SU-DHL-6 (cell line): ENCODE results near the gene USP27X.

Experiments used
- H2AFZ ChIP-seq: fragments of 200-600 bp; sonication (generic); 2 replicates; pipeline ENCODE4 v1.6.1; 2014; ENCODE audit warnings: low read depth, mild to moderate bottlenecking, moderate library complexity, mixed read lengths, antibody characterized with exemption, low read length; ENCODE audit not compliant: severe bottlenecking
- H3F3A ChIP-seq: fragments of 200-600 bp; shearing (Covaris generic); 2 replicates; pipeline ENCODE4 v1.6.0; 2016; ENCODE audit warnings: antibody characterized with exemption, mild to moderate bottlenecking; ENCODE audit not compliant: insufficient read depth
- H3K27ac ChIP-seq: fragments of 200-600 bp; sonication (generic); 2 replicates; pipeline ENCODE4 v1.5.1; 2016; ENCODE audit warnings: low read depth, mild to moderate bottlenecking, low read length, moderate library complexity, mixed read lengths
- H3K27me3 ChIP-seq: fragments of 200-600 bp; sonication (generic), shearing (Covaris generic); 2 replicates; pipeline ENCODE4 v1.6.0; 2014; ENCODE audit warnings: mild to moderate bottlenecking, low read length
- H3K36me3 ChIP-seq: fragments of 200-600 bp; sonication (generic); 2 replicates; pipeline ENCODE4 v1.6.1; 2014; ENCODE audit warnings: mild to moderate bottlenecking, low read length, mixed read lengths
- H3K4me2 ChIP-seq: fragments of 300-600, 200-600 bp; shearing (Covaris generic), sonication (generic); 2 replicates; pipeline ENCODE4 v1.6.0; 2014; ENCODE audit warnings: low read length, low read depth, mild to moderate bottlenecking; ENCODE audit not compliant: poor library complexity, severe bottlenecking
- H3K4me3 ChIP-seq: fragments of 200-600 bp; sonication (generic); 2 replicates; pipeline ENCODE4 v1.5.1; 2014; ENCODE audit warnings: antibody characterized with exemption, low read length, mild to moderate bottlenecking, mixed read lengths; ENCODE audit not compliant: insufficient read depth, poor library complexity, severe bottlenecking
- H3K79me2 ChIP-seq: fragments of 200-600 bp; sonication (generic); 2 replicates; pipeline ENCODE4 v1.6.1; 2014; ENCODE audit warnings: mild to moderate bottlenecking, low read length, moderate library complexity; ENCODE audit not compliant: insufficient read depth
- H3K9ac ChIP-seq: fragments of 200-600 bp; sonication (generic); 2 replicates; pipeline ENCODE4 v1.7.0; 2014; ENCODE audit warnings: mild to moderate bottlenecking, low read length
- H3K9me2 ChIP-seq: fragments of 200-600 bp; sonication (generic); replicated peaks from 2 replicates; pipeline ENCODE4 v1.6.1; 2014; ENCODE audit warnings: low read length; ENCODE audit not compliant: insufficient read depth
- H3K9me3 ChIP-seq: fragments of 200-600 bp; sonication (generic); 2 replicates; pipeline ENCODE4 v1.6.1; 2014; ENCODE audit warnings: low read length, mixed read lengths; ENCODE audit not compliant: insufficient read depth
- H4K20me1 ChIP-seq: fragments of 200-600 bp; sonication (generic); 2 replicates; pipeline ENCODE4 v1.6.1; 2014; ENCODE audit warnings: low read depth, mild to moderate bottlenecking, antibody characterized with exemption, low read length, moderate library complexity, mixed read lengths
- EZH2phosphoT487 ChIP-seq: fragments of 200-600 bp; sonication (generic), shearing (Covaris generic); conservative IDR thresholded peaks from 2 replicates; pipeline ENCODE4 v1.6.1; 2018; ENCODE audit warnings: mild to moderate bottlenecking, antibody characterized with exemption, low read length, moderate library complexity, mixed read lengths
- TF ChIP-seq, protein P1 (sequence below): fragments of 200-600 bp; sonication (generic); IDR thresholded peaks from one replicate; pipeline ENCODE4 v1.5.1; 2017; ENCODE audit warnings: antibody characterized with exemption, mild to moderate bottlenecking, low read length, moderate library complexity; ENCODE audit not compliant: insufficient read depth, poor library complexity, severe bottlenecking

The USP27X gene

DNA sequence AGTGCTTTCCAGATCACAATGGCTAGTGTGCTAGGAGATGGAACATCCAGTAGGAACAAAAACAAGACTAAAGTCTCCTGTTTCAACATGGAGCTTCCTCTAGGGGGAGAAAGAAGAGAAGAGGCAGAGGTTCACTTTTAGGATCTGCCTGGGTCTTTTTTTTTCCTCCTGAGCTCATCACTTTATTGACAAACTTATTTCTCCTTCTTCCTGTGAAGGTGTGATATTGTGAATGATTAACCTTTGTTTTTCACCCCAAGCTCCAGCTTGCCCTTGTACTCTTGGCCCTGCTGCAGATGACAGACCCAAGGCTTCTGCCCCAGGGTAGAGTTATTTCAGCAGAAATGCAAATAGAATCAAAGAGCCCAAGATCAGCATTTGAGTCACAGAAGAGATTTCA is 36.7 kb upstream of the USP27X start:
- Histone ChIP-seq H3K9me2 (no peaks in the 10 kb centered on the region), H3K36me3 (no peaks in the 10 kb centered on the region), H3F3A (no peaks in the 10 kb centered on the region), H3K79me2 (no peaks in the 10 kb centered on the region), H3K27ac (no peak overlapping the region), H3K27me3 (no peaks in the 10 kb centered on the region), H3K9me3 (no peaks in the 10 kb centered on the region), H2AFZ (no peak overlapping the region), H3K4me2 (no peak overlapping the region), H3K4me3 (no peak overlapping the region), H4K20me1 (no peaks in the 10 kb centered on the region), H3K9ac (no peak overlapping the region)
- no peak for TF ChIP-seq EZH2phosphoT487
- TF ChIP-seq, protein P1, sequence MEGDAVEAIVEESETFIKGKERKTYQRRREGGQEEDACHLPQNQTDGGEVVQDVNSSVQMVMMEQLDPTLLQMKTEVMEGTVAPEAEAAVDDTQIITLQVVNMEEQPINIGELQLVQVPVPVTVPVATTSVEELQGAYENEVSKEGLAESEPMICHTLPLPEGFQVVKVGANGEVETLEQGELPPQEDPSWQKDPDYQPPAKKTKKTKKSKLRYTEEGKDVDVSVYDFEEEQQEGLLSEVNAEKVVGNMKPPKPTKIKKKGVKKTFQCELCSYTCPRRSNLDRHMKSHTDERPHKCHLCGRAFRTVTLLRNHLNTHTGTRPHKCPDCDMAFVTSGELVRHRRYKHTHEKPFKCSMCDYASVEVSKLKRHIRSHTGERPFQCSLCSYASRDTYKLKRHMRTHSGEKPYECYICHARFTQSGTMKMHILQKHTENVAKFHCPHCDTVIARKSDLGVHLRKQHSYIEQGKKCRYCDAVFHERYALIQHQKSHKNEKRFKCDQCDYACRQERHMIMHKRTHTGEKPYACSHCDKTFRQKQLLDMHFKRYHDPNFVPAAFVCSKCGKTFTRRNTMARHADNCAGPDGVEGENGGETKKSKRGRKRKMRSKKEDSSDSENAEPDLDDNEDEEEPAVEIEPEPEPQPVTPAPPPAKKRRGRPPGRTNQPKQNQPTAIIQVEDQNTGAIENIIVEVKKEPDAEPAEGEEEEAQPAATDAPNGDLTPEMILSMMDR: no peak

DNA sequence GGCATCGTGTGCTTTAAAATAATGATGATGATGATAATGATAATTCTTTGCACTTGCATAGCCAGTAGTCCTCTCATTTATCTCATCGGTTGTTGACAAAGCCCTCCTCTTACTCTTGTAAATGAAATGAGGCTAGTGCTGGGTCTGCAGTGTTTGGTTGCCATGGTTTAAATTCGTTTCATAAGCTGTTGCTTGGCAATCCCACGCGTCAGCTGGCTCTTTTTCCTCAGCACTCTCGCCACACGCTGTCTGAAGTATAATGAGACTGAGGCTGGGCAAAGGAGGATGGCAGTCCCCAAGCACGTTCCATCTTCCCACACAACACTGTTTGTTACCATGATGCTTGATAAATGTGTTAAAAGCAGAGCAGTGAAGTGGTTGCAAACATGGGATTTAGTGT is 34.7 kb upstream of the USP27X start:
- no peaks in the 10 kb centered on the region for H3F3A ChIP-seq
- no peak for TF ChIP-seq EZH2phosphoT487
- TF ChIP-seq, protein P1: no peak
- H3K4me2 ChIP-seq: no peak overlapping the region
- no peaks in the 10 kb centered on the region for H3K9me3 ChIP-seq
- H2AFZ ChIP-seq: no peak overlapping the region
- no peak overlapping the region for H3K4me3 ChIP-seq
- H4K20me1 ChIP-seq: no peaks in the 10 kb centered on the region
- H3K9me2 ChIP-seq: no peaks in the 10 kb centered on the region
- no peaks in the 10 kb centered on the region for H3K79me2 ChIP-seq
- H3K27ac ChIP-seq: no peak overlapping the region
- no peaks in the 10 kb centered on the region for H3K36me3 ChIP-seq
- no peak overlapping the region for H3K9ac ChIP-seq
- H3K27me3 ChIP-seq: no peaks in the 10 kb centered on the region

DNA sequence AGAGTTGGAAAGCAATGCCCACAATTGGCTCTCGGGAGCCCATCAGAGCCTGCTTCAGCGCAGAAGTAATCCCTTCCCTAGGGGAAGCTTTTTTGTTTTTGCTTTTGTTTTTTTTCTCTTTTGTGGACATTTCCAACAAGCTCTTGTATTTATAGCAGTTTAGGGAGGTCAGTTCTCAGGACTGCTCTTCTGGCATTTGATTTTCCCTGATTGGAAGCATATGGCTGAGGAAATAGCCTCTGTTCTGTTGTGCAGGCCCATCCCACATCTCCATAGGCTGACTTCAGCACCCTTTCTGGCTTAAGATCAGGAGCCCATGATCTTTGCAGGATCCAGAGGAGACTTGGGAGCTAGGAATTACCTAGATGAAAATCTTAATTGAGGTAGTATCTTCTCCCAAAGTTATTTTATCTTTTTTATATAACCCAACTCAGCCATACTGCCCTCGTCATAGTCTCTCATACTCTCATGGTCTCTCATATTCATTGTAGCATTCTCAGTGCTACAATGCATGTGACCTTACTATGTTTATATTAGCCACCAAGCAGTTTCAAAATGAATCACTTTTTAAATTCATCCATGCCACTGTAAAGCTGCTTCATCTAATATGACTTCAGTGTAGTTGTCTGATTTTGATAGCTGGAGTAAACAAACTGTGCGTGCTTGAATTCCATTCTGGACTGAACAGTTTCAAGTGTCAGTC is 33.4 kb upstream of the USP27X start:
- H2AFZ ChIP-seq: no peak overlapping the region
- H3K27ac ChIP-seq: no peak overlapping the region
- no peaks in the 10 kb centered on the region for H3K27me3 ChIP-seq
- H3K9me3 ChIP-seq: no peaks in the 10 kb centered on the region
- no peak for TF ChIP-seq EZH2phosphoT487
- TF ChIP-seq, protein P1: no peak
- no peak overlapping the region for H3K4me2 ChIP-seq
- no peaks in the 10 kb centered on the region for H4K20me1 ChIP-seq
- no peaks in the 10 kb centered on the region for H3K36me3 ChIP-seq
- H3K9me2 ChIP-seq: no peaks in the 10 kb centered on the region
- H3K9ac ChIP-seq: no peak overlapping the region
- H3F3A ChIP-seq: no peaks in the 10 kb centered on the region
- no peak overlapping the region for H3K4me3 ChIP-seq
- H3K79me2 ChIP-seq: no peaks in the 10 kb centered on the region
